ENCODE data around the gene RYR3.
"Not testable (repeated sequence)": the region's sequence is repeated elsewhere in the genome, so short reads cannot be mapped to it uniquely, and the experiment has no call there.

DNA sequence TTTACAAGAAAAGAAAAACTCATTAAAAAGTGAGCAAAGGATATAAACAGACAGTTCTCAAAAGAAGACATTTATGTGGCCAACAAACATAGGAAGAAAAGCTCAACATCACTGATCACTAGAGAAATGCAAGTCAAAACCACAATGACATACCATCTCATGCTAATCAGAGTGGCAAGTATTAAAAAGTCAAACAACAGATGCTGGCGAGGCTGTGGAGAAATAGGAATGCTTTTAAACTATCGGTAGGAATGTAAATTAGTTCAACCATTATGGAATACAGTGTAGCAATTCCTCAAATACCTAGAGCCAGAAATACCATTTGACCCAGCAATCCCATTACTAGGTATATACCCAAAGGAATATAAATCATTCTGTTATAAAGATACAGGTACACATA, 267.1 kb downstream of the RYR3 start:
- TF ChIP-seq, protein P1, sequence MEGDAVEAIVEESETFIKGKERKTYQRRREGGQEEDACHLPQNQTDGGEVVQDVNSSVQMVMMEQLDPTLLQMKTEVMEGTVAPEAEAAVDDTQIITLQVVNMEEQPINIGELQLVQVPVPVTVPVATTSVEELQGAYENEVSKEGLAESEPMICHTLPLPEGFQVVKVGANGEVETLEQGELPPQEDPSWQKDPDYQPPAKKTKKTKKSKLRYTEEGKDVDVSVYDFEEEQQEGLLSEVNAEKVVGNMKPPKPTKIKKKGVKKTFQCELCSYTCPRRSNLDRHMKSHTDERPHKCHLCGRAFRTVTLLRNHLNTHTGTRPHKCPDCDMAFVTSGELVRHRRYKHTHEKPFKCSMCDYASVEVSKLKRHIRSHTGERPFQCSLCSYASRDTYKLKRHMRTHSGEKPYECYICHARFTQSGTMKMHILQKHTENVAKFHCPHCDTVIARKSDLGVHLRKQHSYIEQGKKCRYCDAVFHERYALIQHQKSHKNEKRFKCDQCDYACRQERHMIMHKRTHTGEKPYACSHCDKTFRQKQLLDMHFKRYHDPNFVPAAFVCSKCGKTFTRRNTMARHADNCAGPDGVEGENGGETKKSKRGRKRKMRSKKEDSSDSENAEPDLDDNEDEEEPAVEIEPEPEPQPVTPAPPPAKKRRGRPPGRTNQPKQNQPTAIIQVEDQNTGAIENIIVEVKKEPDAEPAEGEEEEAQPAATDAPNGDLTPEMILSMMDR (conservative IDR thresholded peaks at IDR 0.05 in 1 of 2, IDR thresholded peaks at IDR 0.05 in 1 of 2; ENCODE audit: extremely low read depth in 1 of 2, insufficient read depth in 1 of 2, low read depth in 1 of 2, low read length in 2 of 2), result not testable (repeated sequence)
- TF ChIP-seq EZH2 (IDR thresholded peaks at IDR 0.05; ENCODE audit: borderline replicate concordance, low read length), result not testable (repeated sequence)
